Caco-2 (cell line): Measurements from ENCODE around the gene CD248. TPM values are rescaled to one million over a fixed set of nuclear protein-coding genes. Genes with fewer than 3 reads are reported as not detected.

ENCODE experiments used
- BruUV-seq: library from RNA; stranded (reverse); fragments of 400-500 nt; replicated peaks from 2 replicates; lab custom pipeline; 2021; lab: Mats Ljungman, UMichigan
- CTCF ChIA-PET: fragments of 300-600 bp; sonication (Branson Sonifier 250); formaldehyde crosslinking; loops from one replicate; lab custom pipeline; 2022; ENCODE audit warnings: antibody characterized with exemption; lab: Charles Lee
- POLR2A ChIA-PET: fragments of 300-600 bp; sonication (Branson Sonifier 250); formaldehyde crosslinking; loops from one replicate; lab custom pipeline; 2022; ENCODE audit warnings: antibody characterized with exemption; lab: Charles Lee
- DNase-seq, 2 experiments: peaks; one replicate each; pipeline versions ENCODE4 v3.0.0 to v3.0.0-alpha.2; 2020 to 2022
- H3K27me3 ChIP-seq: replicated peaks from 2 replicates; pipeline ENCODE4 v1.6.0; 2011; ENCODE audit warnings: low read length; ENCODE audit not compliant: control insufficient read depth, insufficient read depth
- H3K36me3 ChIP-seq: 2 replicates; pipeline ENCODE4 v1.5.1; 2011; ENCODE audit warnings: low read length; ENCODE audit not compliant: control insufficient read depth, insufficient read depth
- H3K4me1 ChIP-seq: fragments of 250-450 bp; sonication (Bioruptor Pico); 2 replicates; pipeline ENCODE4 v1.5.1; 2020; ENCODE audit warnings: mild to moderate bottlenecking
- H3K4me3 ChIP-seq: 2 replicates; pipeline ENCODE4 v1.5.1; 2011; ENCODE audit warnings: low read depth, mild to moderate bottlenecking, control low read depth, low read length
- H3K9me3 ChIP-seq: fragments of 250-450 bp; sonication (Bioruptor Pico); 2 replicates; pipeline ENCODE4 v1.5.1; 2020; ENCODE audit warnings: mild to moderate bottlenecking, moderate library complexity
- H3K27ac Mint-ChIP-seq: one replicate; pipeline ENCODE4 v1.8.0; 2022; ENCODE audit warnings: mixed read lengths; ENCODE audit not compliant: unreplicated experiment
- H3K27me3 Mint-ChIP-seq: one replicate; pipeline ENCODE4 v1.8.0; 2022; ENCODE audit warnings: mixed read lengths; ENCODE audit not compliant: insufficient read depth, unreplicated experiment
- H3K36me3 Mint-ChIP-seq: one replicate; pipeline ENCODE4 v1.8.0; 2022; ENCODE audit warnings: mild to moderate bottlenecking, mixed read lengths; ENCODE audit not compliant: insufficient read depth, unreplicated experiment
- H3K4me1 Mint-ChIP-seq: one replicate; pipeline ENCODE4 v1.8.0; 2022; ENCODE audit warnings: low read depth, mixed read lengths; ENCODE audit not compliant: unreplicated experiment
- H3K4me3 Mint-ChIP-seq: one replicate; pipeline ENCODE4 v1.8.0; 2022; ENCODE audit warnings: mild to moderate bottlenecking, moderate library complexity, mixed read lengths; ENCODE audit not compliant: unreplicated experiment
- H3K9me3 Mint-ChIP-seq: one replicate; pipeline ENCODE4 v1.8.0; 2022; ENCODE audit warnings: mixed read lengths; ENCODE audit not compliant: unreplicated experiment
- intact Hi-C: fragments of 100-400 bp; cut with micrococcal nuclease; formaldehyde crosslinking; loops from one replicate; pipeline ENCODE4 v1.10.0; 2022; ENCODE audit not compliant: unreplicated experiment
- total RNA-seq: library from RNA; stranded (reverse); gene quantifications from 2 replicates; pipeline ENCODE4 v1.2.3, GENCODE V29; 2022
- TF ChIP-seq, protein P1 (sequence below), 2 experiments: fragments of 200-600 bp in 1 of 2; IDR thresholded peaks; 1 replicate in 1 of 2; 2 replicates in 1 of 2; pipeline versions ENCODE4 v1.5.1 to v1.8.0; 2011 to 2022; ENCODE audit warnings: antibody characterized with exemption in 1 of 2, control low read depth in 1 of 2, inconsistent platforms in 1 of 2, low read depth in 1 of 2, low read length in 1 of 2, mild to moderate bottlenecking in 1 of 2, moderate library complexity in 1 of 2; ENCODE audit not compliant: insufficient read depth in 1 of 2, severe bottlenecking in 1 of 2, unreplicated experiment in 1 of 2

CD248 gene
- total RNA-seq, 1 experiment from 2014 or later: 0.27 TPM

DNA sequence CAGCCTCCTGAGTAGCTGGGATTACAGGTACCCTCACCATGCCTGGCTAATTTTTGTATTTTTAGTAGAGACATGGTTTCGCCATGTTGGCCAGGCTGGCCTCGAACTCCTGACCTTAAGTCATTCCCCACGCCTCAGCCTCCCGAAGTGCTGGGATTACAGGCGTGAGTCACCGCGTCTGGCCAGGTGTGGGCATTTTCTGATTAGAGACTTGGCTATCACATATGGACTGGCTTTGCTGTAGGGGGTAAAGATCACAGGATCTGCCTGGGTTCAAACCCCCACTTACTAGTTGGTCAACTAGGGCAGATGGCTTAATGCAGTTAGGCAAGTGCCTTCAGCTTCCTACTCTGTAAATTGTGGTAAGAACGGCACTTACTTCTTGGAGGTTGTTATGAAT, 6.5 kb downstream of the CD248 start:
- BruUV-seq: no TSS peak
- H3K27ac Mint-ChIP-seq: no peak overlapping the region
- no peak for DNase-seq
- H3K4me1 Mint-ChIP-seq: no peaks in the 10 kb centered on the region
- POLR2A ChIA-PET: interaction anchor here (0.7 kb wide), 1 partner anchor 21 kb away, joined by 3 read pairs; the partner anchor contains the start of gene YIF1A
- intact Hi-C loops: no loop called here
- Histone ChIP-seq H3K36me3 (no peaks in the 10 kb centered on the region), H3K4me3 (no peak overlapping the region), H3K9me3 (no peaks in the 10 kb centered on the region), H3K27me3 (no peaks in the 10 kb centered on the region), H3K4me1 (peaks cover 14% of the 10 kb centered on the region)
- CTCF ChIA-PET: interaction anchor here (1.3 to 2.9 kb wide), 2 partner anchors 19 to 26 kb away, joined by 3 to 34 read pairs; partner anchors contain the start of gene RIN1
- H3K27me3 Mint-ChIP-seq: no peaks in the 10 kb centered on the region
- peaks cover 17% of the 10 kb centered on the region for H3K36me3 Mint-ChIP-seq
- H3K4me3 Mint-ChIP-seq: no peak overlapping the region
- TF ChIP-seq, protein P1, sequence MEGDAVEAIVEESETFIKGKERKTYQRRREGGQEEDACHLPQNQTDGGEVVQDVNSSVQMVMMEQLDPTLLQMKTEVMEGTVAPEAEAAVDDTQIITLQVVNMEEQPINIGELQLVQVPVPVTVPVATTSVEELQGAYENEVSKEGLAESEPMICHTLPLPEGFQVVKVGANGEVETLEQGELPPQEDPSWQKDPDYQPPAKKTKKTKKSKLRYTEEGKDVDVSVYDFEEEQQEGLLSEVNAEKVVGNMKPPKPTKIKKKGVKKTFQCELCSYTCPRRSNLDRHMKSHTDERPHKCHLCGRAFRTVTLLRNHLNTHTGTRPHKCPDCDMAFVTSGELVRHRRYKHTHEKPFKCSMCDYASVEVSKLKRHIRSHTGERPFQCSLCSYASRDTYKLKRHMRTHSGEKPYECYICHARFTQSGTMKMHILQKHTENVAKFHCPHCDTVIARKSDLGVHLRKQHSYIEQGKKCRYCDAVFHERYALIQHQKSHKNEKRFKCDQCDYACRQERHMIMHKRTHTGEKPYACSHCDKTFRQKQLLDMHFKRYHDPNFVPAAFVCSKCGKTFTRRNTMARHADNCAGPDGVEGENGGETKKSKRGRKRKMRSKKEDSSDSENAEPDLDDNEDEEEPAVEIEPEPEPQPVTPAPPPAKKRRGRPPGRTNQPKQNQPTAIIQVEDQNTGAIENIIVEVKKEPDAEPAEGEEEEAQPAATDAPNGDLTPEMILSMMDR (IDR thresholded peaks at IDR 0.05; ENCODE audit: insufficient read depth in 1 of 2, low read depth in 1 of 2, low read length in 1 of 2, severe bottlenecking in 1 of 2, unreplicated experiment in 1 of 2): no peak
- no peaks in the 10 kb centered on the region for H3K9me3 Mint-ChIP-seq

DNA sequence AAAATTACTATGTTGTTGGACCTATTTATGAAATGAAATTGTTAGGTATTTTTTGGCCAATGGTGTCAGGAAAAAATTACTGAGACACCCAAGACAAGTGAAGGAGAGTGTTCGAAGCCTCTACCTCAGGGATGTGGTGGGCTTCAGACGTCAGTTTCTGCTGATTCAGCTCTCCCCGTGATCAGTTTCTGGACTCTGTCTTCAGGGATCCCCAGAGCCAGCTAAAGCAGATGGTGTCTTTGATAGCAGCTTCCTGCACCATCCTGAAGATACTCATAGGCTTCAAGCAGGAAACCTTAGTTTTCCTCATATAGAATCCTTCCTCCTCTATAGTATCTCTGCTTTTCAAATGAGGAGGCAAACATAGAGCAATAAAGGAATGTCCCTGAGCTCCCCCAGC, 7.4 kb downstream of the CD248 start:
- CTCF ChIA-PET: interaction anchor here (1.3 kb wide), 1 partner anchor 27 kb away, joined by 3 read pairs; the partner anchor contains the start of gene RIN1
- TF ChIP-seq, protein P1 (IDR thresholded peaks at IDR 0.05; ENCODE audit: insufficient read depth in 1 of 2, low read depth in 1 of 2, low read length in 1 of 2, severe bottlenecking in 1 of 2, unreplicated experiment in 1 of 2): no peak
- peaks cover 17% of the 10 kb centered on the region for H3K36me3 Mint-ChIP-seq
- POLR2A ChIA-PET: no interaction called here
- no peak overlapping the region for H3K4me3 Mint-ChIP-seq
- H3K4me1 ChIP-seq: peaks cover 14% of the 10 kb centered on the region
- no peaks in the 10 kb centered on the region for H3K27me3 Mint-ChIP-seq
- H3K27ac Mint-ChIP-seq: no peak overlapping the region
- no peaks in the 10 kb centered on the region for H3K4me1 Mint-ChIP-seq
- no TSS peak for BruUV-seq
- H3K9me3 Mint-ChIP-seq: no peaks in the 10 kb centered on the region
- H3K36me3 ChIP-seq: no peaks in the 10 kb centered on the region
- DNase-seq: no peak
- no peaks in the 10 kb centered on the region for H3K27me3 ChIP-seq
- intact Hi-C loops: no loop called here
- no peaks in the 10 kb centered on the region for H3K9me3 ChIP-seq
- no peak overlapping the region for H3K4me3 ChIP-seq

DNA sequence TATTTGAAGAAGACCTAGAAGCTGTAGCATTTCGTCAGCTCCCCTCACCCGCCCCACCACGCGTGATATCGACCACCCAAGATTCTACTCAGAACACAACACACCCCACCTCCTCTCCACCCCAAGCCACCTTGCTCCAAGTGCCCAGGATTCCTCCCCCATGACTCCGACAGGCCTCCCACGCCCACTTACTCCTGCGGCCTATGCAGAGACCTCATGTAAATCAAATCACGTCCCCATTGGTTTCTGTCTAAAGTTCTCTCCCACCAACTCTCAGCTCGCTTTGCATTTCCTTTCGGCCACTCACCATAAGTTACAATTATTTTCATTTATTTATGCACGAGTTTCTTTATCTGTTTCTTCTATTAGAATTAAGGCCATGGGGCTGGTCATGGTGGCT, 14.2 kb downstream of the CD248 start:
- H3K4me1 ChIP-seq: no peaks in the 10 kb centered on the region
- H3K9me3 Mint-ChIP-seq: no peaks in the 10 kb centered on the region
- TF ChIP-seq, protein P1 (IDR thresholded peaks at IDR 0.05; ENCODE audit: insufficient read depth in 1 of 2, low read depth in 1 of 2, low read length in 1 of 2, severe bottlenecking in 1 of 2, unreplicated experiment in 1 of 2): no peak
- no peak overlapping the region for H3K27ac Mint-ChIP-seq
- ChIA-PET CTCF (no interaction called here), POLR2A (no interaction called here)
- no peaks in the 10 kb centered on the region for H3K36me3 Mint-ChIP-seq
- H3K4me3 ChIP-seq: no peak overlapping the region
- H3K4me3 Mint-ChIP-seq: no peak overlapping the region
- intact Hi-C loops: no loop called here
- H3K27me3 ChIP-seq: no peaks in the 10 kb centered on the region
- H3K27me3 Mint-ChIP-seq: no peaks in the 10 kb centered on the region
- no peaks in the 10 kb centered on the region for H3K9me3 ChIP-seq
- no peaks in the 10 kb centered on the region for H3K36me3 ChIP-seq
- H3K4me1 Mint-ChIP-seq: no peaks in the 10 kb centered on the region
- DNase-seq: no peak
- BruUV-seq: no TSS peak
